GM12878 (cell line): Measurements from ENCODE around the gene SLC49A4. TPM values are rescaled to one million over a fixed set of nuclear protein-coding genes. Genes with fewer than 3 reads are reported as not detected.

Experiments
- ATAC-seq: fragments of 200-7000 bp; cut with Tn5 transposase; 3 replicates; pipeline ENCODE4 v1.9.1; 2020; ENCODE audit warnings: mild to moderate bottlenecking, moderate library complexity
- BruUV-seq: library from RNA; stranded (reverse); fragments of 400-500 nt; replicated peaks from 2 replicates; lab custom pipeline; 2021; lab: Mats Ljungman, UMichigan
- CTCF ChIA-PET: fragments of 300-600 bp; sonication (Branson Sonifier 250); formaldehyde crosslinking; extraction: SDS; loops from one replicate; lab custom pipeline; 2021; ENCODE audit warnings: inconsistent platforms; lab: Yijun Ruan, JAX
- POLR2A ChIA-PET: fragments of 350-600 bp; formaldehyde crosslinking; extraction: SDS; loops from one replicate; lab custom pipeline; 2021; ENCODE audit warnings: inconsistent platforms; lab: Charles Lee
- RAD21 ChIA-PET: fragments of 300-600 bp; sonication (Branson Sonifier 250); formaldehyde crosslinking; loops from one replicate; lab custom pipeline; 2023; ENCODE audit warnings: antibody characterized with exemption; ENCODE audit not compliant: unreplicated experiment; lab: Charles Lee
- SMC1A ChIA-PET: fragments of 300-600 bp; sonication (Branson Sonifier 250); formaldehyde crosslinking; loops from one replicate; lab custom pipeline; 2023; ENCODE audit not compliant: unreplicated experiment, uncharacterized antibody; lab: Charles Lee
- DNase-seq: peaks from one replicate; pipeline ENCODE4 v3.0.0-alpha.2; 2011; ENCODE audit warnings: low read depth, low spot score
- FAIRE-seq: peaks from 3 replicates; lab custom pipeline; 2011; peaks lifted over from hg19 to GRCh38; lab: Jason Lieb, UNC
- H2AFZ ChIP-seq: 2 replicates; pipeline ENCODE4 v1.6.0; 2011; ENCODE audit warnings: low read depth, low read length, control low read depth; ENCODE audit not compliant: control insufficient read depth
- H3K27ac ChIP-seq: 2 replicates; pipeline ENCODE4 v1.5.1; 2011; ENCODE audit warnings: control low read depth; ENCODE audit not compliant: control insufficient read depth, insufficient read depth
- H3K27me3 ChIP-seq, 2 experiments: replicated peaks in 1 of 2; 2 replicates each; pipeline versions ENCODE4 v1.6.0 to v1.6.1; 2011; ENCODE audit warnings: low read length in 1 of 2; ENCODE audit not compliant: control insufficient read depth in 2 of 2, insufficient read depth in 2 of 2
- H3K36me3 ChIP-seq, 2 experiments: 2 replicates each; pipeline ENCODE4 v1.5.1; 2011; ENCODE audit warnings: low read length in 1 of 2; ENCODE audit not compliant: control insufficient read depth in 2 of 2, insufficient read depth in 2 of 2
- H3K4me1 ChIP-seq: 2 replicates; pipeline ENCODE4 v1.6.1; 2011; ENCODE audit warnings: mild to moderate bottlenecking, low read length, moderate library complexity, mixed read lengths; ENCODE audit not compliant: control insufficient read depth, insufficient read depth
- H3K4me2 ChIP-seq: 2 replicates; pipeline ENCODE4 v1.6.0; 2011; ENCODE audit warnings: control low read depth; ENCODE audit not compliant: control insufficient read depth, insufficient read depth
- H3K4me3 ChIP-seq: fragments of 200-600 bp; sonication (generic); 2 replicates; pipeline ENCODE4 v1.5.1; 2016
- H3K79me2 ChIP-seq: 2 replicates; pipeline ENCODE4 v1.6.0; 2011; ENCODE audit warnings: low read length; ENCODE audit not compliant: control insufficient read depth, insufficient read depth
- H3K9ac ChIP-seq: 2 replicates; pipeline ENCODE4 v1.8.0; 2011; ENCODE audit warnings: low read length, control low read depth, mixed read lengths; ENCODE audit not compliant: control insufficient read depth, insufficient read depth
- H3K9me3 ChIP-seq: replicated peaks from 3 replicates; pipeline ENCODE4 v1.5.1; 2011; ENCODE audit warnings: mild to moderate bottlenecking, low read length; ENCODE audit not compliant: control insufficient read depth, insufficient read depth
- H4K20me1 ChIP-seq: 2 replicates; pipeline ENCODE4 v1.6.0; 2011; ENCODE audit not compliant: control insufficient read depth, insufficient read depth
- BMI1 ChIP-seq: fragments of 450-650 bp; IDR thresholded peaks from 2 replicates; pipeline ENCODE4 v1.6.1; 2016; ENCODE audit warnings: mild to moderate bottlenecking, moderate library complexity, borderline replicate concordance
- CEBPB ChIP-seq, 2 experiments: fragments of 150-350 bp in 1 of 2; IDR thresholded peaks; 2 replicates each; pipeline ENCODE4 v1.6.1; 2012 to 2014; ENCODE audit warnings: low read depth in 2 of 2, low read length in 2 of 2, borderline replicate concordance in 1 of 2, inconsistent platforms in 1 of 2
- CREM ChIP-seq: IDR thresholded peaks from 2 replicates; pipeline ENCODE4 v1.6.1; 2014; ENCODE audit warnings: antibody characterized with exemption, low read depth
- EP300 ChIP-seq, 2 experiments: fragments of 150-350 bp in 1 of 2; IDR thresholded peaks; 2 replicates each; pipeline ENCODE4 v1.6.1; 2011 to 2012; ENCODE audit warnings: low read depth in 2 of 2, low read length in 2 of 2, borderline replicate concordance in 1 of 2, improper control_type of control experiment in 1 of 2, inconsistent platforms in 1 of 2; ENCODE audit not compliant: control insufficient read depth in 1 of 2
- IRF4 ChIP-seq: IDR thresholded peaks from 2 replicates; pipeline ENCODE4 v1.6.1; 2011; ENCODE audit warnings: low read depth, low read length
- LARP7 ChIP-seq: fragments of 450-650 bp; IDR thresholded peaks from 2 replicates; pipeline ENCODE4 v1.6.1; 2017; ENCODE audit warnings: mild to moderate bottlenecking
- PML ChIP-seq: IDR thresholded peaks from 2 replicates; pipeline ENCODE4 v1.6.1; 2012; ENCODE audit warnings: low read length, inconsistent platforms
- POLR2A ChIP-seq: IDR thresholded peaks from 2 replicates; pipeline ENCODE4 v1.6.1; 2011; ENCODE audit warnings: low read depth, mild to moderate bottlenecking, low read length
- SP1 ChIP-seq: IDR thresholded peaks from one replicate; pipeline ENCODE4 v1.6.1; 2011; ENCODE audit warnings: low read depth, low read length
- ZNF24 ChIP-seq: fragments of 450-650 bp; IDR thresholded peaks from 2 replicates; pipeline ENCODE4 v1.6.1; 2017; ENCODE audit warnings: antibody characterized with exemption, mild to moderate bottlenecking
- in situ Hi-C: fragments of 300-500 bp; cut with MboI; formaldehyde crosslinking; loops from 9 replicates; pipeline ENCODE4 v1.14.3; 2018; ENCODE audit warnings: mixed read lengths
- intact Hi-C: fragments of 100-400 bp; cut with micrococcal nuclease; formaldehyde crosslinking; loops from one replicate; pipeline ENCODE4 v1.14.2; 2022; ENCODE audit not compliant: unreplicated experiment
- polyA plus RNA-seq, 11 experiments: library from polyadenylated mRNA; depleted of rRNA in 4 of 11; unstranded in 6 of 11; stranded (reverse) in 5 of 11; fragments of >200 nt; fragmentation: Nextera tagmentation in 4 of 11; fragmentation: Illumina TruSeq in 1 of 11; extraction: Ambion mirVana in 4 of 11; extraction: Trizol in 1 of 11; gene quantifications; 1 replicate in 1 of 11; 2 replicates in 10 of 11; pipeline versions ENCODE4 v1.2.1 to v1.2.3, GENCODE V29; 2011 to 2016; ENCODE audit warnings: inconsistent platforms in 2 of 11, missing spikeins in 2 of 11, low read depth in 1 of 11
- total RNA-seq, 4 experiments: library from RNA; depleted of rRNA in 3 of 4; stranded (reverse); fragments of >200 nt in 3 of 4; fragmentation: Illumina TruSeq in 1 of 4; extraction: Trizol in 1 of 4; gene quantifications; 2 replicates each; pipeline versions ENCODE4 v1.2.1 to v1.2.3, GENCODE V29; 2013 to 2021
- TF ChIP-seq, protein P1 (sequence below): fragments of 450-650 bp; IDR thresholded peaks from 2 replicates; pipeline ENCODE4 v1.6.1; 2017; ENCODE audit warnings: low read depth, mild to moderate bottlenecking, moderate library complexity
- TF ChIP-seq, protein P2 (sequence below): fragments of 450-650 bp; IDR thresholded peaks from 2 replicates; pipeline ENCODE4 v1.6.1; 2017; ENCODE audit warnings: borderline replicate concordance
- TF ChIP-seq, protein P3 (sequence below): IDR thresholded peaks from 2 replicates; pipeline ENCODE4 v1.6.1; 2012; ENCODE audit warnings: low read length, inconsistent platforms

The SLC49A4 gene
- total and polyA plus RNA-seq, 10 of the 15 experiments (the other 5 are each of a cell fraction or from before 2014, with no cell fraction given): 0.48 to 2.2 (median 1.4) TPM

DNA sequence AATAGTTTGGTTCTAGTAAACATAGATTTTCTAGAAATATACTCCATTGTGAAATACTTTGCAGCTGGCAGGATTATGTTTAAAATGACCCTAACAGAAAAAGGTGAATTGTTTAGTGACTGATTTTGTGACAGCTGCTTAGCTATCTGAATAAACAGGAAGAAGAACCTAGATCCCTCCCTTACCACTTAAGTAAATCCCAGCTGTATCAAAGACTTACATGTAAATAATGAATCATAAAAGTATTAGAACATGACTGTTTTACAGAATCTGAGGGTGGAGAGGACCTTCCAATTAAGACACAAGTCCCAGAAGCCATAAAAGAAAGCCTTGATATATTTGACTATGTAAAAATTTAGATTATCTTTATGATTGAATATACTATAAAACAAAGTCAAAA, 15.9 kb downstream of the SLC49A4 start:
- no peak overlapping the region for H3K9ac ChIP-seq
- CTCF ChIA-PET: interaction anchor here (1.0 kb wide), 1 partner anchor 35 kb away, joined by 3 read pairs; no protein-coding TSS in a partner anchor
- H3K4me3 ChIP-seq: no peak overlapping the region
- ATAC-seq (no peak), DNase-seq (no peak), FAIRE-seq (no peak)
- no peak overlapping the region for H3K27ac ChIP-seq
- H3K36me3 ChIP-seq: no peaks in the 10 kb centered on the region
- SMC1A ChIA-PET: interaction anchor here (1.0 kb wide), 1 partner anchor 14 kb away, joined by 3 read pairs; no protein-coding TSS in a partner anchor
- no peak overlapping the region for H3K4me2 ChIP-seq
- H2AFZ ChIP-seq: no peak overlapping the region
- no peak for TF ChIP-seq SP1
- TF ChIP-seq CREM: no peak
- no peak for TF ChIP-seq LARP7
- TF ChIP-seq, protein P1, sequence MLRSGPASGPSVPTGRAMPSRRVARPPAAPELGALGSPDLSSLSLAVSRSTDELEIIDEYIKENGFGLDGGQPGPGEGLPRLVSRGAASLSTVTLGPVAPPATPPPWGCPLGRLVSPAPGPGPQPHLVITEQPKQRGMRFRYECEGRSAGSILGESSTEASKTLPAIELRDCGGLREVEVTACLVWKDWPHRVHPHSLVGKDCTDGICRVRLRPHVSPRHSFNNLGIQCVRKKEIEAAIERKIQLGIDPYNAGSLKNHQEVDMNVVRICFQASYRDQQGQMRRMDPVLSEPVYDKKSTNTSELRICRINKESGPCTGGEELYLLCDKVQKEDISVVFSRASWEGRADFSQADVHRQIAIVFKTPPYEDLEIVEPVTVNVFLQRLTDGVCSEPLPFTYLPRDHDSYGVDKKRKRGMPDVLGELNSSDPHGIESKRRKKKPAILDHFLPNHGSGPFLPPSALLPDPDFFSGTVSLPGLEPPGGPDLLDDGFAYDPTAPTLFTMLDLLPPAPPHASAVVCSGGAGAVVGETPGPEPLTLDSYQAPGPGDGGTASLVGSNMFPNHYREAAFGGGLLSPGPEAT: no peak
- no peak for TF ChIP-seq IRF4
- TF ChIP-seq, protein P2, sequence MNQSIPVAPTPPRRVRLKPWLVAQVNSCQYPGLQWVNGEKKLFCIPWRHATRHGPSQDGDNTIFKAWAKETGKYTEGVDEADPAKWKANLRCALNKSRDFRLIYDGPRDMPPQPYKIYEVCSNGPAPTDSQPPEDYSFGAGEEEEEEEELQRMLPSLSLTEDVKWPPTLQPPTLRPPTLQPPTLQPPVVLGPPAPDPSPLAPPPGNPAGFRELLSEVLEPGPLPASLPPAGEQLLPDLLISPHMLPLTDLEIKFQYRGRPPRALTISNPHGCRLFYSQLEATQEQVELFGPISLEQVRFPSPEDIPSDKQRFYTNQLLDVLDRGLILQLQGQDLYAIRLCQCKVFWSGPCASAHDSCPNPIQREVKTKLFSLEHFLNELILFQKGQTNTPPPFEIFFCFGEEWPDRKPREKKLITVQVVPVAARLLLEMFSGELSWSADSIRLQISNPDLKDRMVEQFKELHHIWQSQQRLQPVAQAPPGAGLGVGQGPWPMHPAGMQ: no peak
- TF ChIP-seq, protein P3, sequence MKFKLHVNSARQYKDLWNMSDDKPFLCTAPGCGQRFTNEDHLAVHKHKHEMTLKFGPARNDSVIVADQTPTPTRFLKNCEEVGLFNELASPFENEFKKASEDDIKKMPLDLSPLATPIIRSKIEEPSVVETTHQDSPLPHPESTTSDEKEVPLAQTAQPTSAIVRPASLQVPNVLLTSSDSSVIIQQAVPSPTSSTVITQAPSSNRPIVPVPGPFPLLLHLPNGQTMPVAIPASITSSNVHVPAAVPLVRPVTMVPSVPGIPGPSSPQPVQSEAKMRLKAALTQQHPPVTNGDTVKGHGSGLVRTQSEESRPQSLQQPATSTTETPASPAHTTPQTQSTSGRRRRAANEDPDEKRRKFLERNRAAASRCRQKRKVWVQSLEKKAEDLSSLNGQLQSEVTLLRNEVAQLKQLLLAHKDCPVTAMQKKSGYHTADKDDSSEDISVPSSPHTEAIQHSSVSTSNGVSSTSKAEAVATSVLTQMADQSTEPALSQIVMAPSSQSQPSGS: no peak
- no peak for TF ChIP-seq PML
- no peak for TF ChIP-seq BMI1
- TF ChIP-seq ZNF24: no peak
- TF ChIP-seq POLR2A: no peak
- no peak for TF ChIP-seq CEBPB (IDR thresholded peaks at IDR 0.05; ENCODE audit: borderline replicate concordance in 1 of 2, low read depth in 2 of 2, low read length in 2 of 2)
- TF ChIP-seq EP300 (IDR thresholded peaks at IDR 0.05; ENCODE audit: borderline replicate concordance in 1 of 2, control insufficient read depth in 1 of 2, low read depth in 2 of 2, low read length in 2 of 2): no peak
- in situ Hi-C loops (no loop called here), intact Hi-C loops (no loop called here)
- H3K27me3 ChIP-seq: no peaks in the 10 kb centered on the region
- RAD21 ChIA-PET: no interaction called here
- POLR2A ChIA-PET: no interaction called here
- no TSS peak for BruUV-seq
- no peaks in the 10 kb centered on the region for H4K20me1 ChIP-seq
- H3K79me2 ChIP-seq: no peaks in the 10 kb centered on the region
- no peaks in the 10 kb centered on the region for H3K4me1 ChIP-seq
- H3K9me3 ChIP-seq: no peaks in the 10 kb centered on the region
